Measurements from ENCODE around the gene AGMO. TPM values are rescaled to one million over a fixed set of nuclear protein-coding genes. Genes with fewer than 3 reads are reported as not detected.

The AGMO gene
- total and polyA plus RNA-seq, 2 experiments from 2014 or later, result 0.42 to 0.55 TPM

- TF ChIP-seq ZNF462 (CRISPR knock-in tag; IDR thresholded peaks at IDR 0.05), result no peak
- TF ChIP-seq JUNB (IDR thresholded peaks at IDR 0.05; ENCODE audit: unreplicated experiment), result no peak
Observed at GRCh38 chr7:15252181-15252580, 309.6 kb downstream of the AGMO start (continued).

GRCh38 chr7:15248514-15248913, 313.3 kb downstream of the AGMO start:
- Histone ChIP-seq H3K27me3 (ENCODE audit: insufficient read depth) (no peaks in the 10 kb centered on the region), H3K4me3 (no peak overlapping the region), H4K20me1 (replicated peaks; ENCODE audit: insufficient read depth) (no peaks in the 10 kb centered on the region), H2AFZ (no peak overlapping the region), H3K4me1 (ENCODE audit: insufficient read depth) (no peaks in the 10 kb centered on the region), H3K9me2 (ENCODE audit: insufficient read depth) (peaks cover 3% of the 10 kb centered on the region; the same call in 1 of the 2 replicates), H3K79me2 (replicated peaks; ENCODE audit: insufficient read depth) (no peaks in the 10 kb centered on the region), H3F3A (replicated peaks; ENCODE audit: low read depth) (no peaks in the 10 kb centered on the region), H3K36me3 (ENCODE audit: insufficient read depth) (no peaks in the 10 kb centered on the region), H3K27ac (ENCODE audit: low read depth) (no peak overlapping the region), H3K4me2 (no peak overlapping the region)
- no peaks in the 10 kb centered on the region for H3K27me3 Mint-ChIP-seq (ENCODE audit: insufficient read depth, low read depth, poor library complexity)
- H3K36me3 Mint-ChIP-seq (ENCODE audit: low read depth), result no peaks in the 10 kb centered on the region
- ATAC-seq, result no peak
- no peak overlapping the region for H3K27ac Mint-ChIP-seq
- no peak overlapping the region for H3K4me3 Mint-ChIP-seq
- H3K9me3 Mint-ChIP-seq, result no peaks in the 10 kb centered on the region
- DNase-seq (ENCODE audit: low spot score), result no peak
- H3K4me1 Mint-ChIP-seq, result no peaks in the 10 kb centered on the region
- TF ChIP-seq ZNF331 (CRISPR knock-in tag; IDR thresholded peaks at IDR 0.05; ENCODE audit: low read depth) (no peak), POLR2AphosphoS5 (IDR thresholded peaks at IDR 0.05; ENCODE audit: low read depth) (no peak), REST (IDR thresholded peaks at IDR 0.05; ENCODE audit: unreplicated experiment) (no peak), ZNF114 (CRISPR knock-in tag; IDR thresholded peaks at IDR 0.05) (no peak), CREB1 (CRISPR knock-in tag; IDR thresholded peaks at IDR 0.05; ENCODE audit: low read depth) (no peak), JUNB (IDR thresholded peaks at IDR 0.05; ENCODE audit: unreplicated experiment) (no peak), ETS1 (IDR thresholded peaks at IDR 0.05) (no peak), EZH2phosphoT487 (IDR thresholded peaks at IDR 0.05; ENCODE audit: unreplicated experiment) (no peak), NANOG (IDR thresholded peaks at IDR 0.05; ENCODE audit: borderline replicate concordance) (no peak), STAT1 (IDR thresholded peaks at IDR 0.05; ENCODE audit: unreplicated experiment) (no peak)
